GM12878 (cell line): Measurements from ENCODE around the gene NDST4. TPM values are rescaled to one million over a fixed set of nuclear protein-coding genes. Genes with fewer than 3 reads are reported as not detected.

Source experiments
- ATAC-seq: fragments of 200-7000 bp; cut with Tn5 transposase; 3 replicates; pipeline ENCODE4 v1.9.1; 2020; ENCODE audit warnings: mild to moderate bottlenecking, moderate library complexity
- BruUV-seq: library from RNA; stranded (reverse); fragments of 400-500 nt; replicated peaks from 2 replicates; lab custom pipeline; 2021; lab: Mats Ljungman, UMichigan
- CTCF ChIA-PET: fragments of 300-600 bp; sonication (Branson Sonifier 250); formaldehyde crosslinking; extraction: SDS; loops from one replicate; lab custom pipeline; 2021; ENCODE audit warnings: inconsistent platforms; lab: Yijun Ruan, JAX
- POLR2A ChIA-PET: fragments of 350-600 bp; formaldehyde crosslinking; extraction: SDS; loops from one replicate; lab custom pipeline; 2021; ENCODE audit warnings: inconsistent platforms; lab: Charles Lee
- RAD21 ChIA-PET: fragments of 300-600 bp; sonication (Branson Sonifier 250); formaldehyde crosslinking; loops from one replicate; lab custom pipeline; 2023; ENCODE audit warnings: antibody characterized with exemption; ENCODE audit not compliant: unreplicated experiment; lab: Charles Lee
- SMC1A ChIA-PET: fragments of 300-600 bp; sonication (Branson Sonifier 250); formaldehyde crosslinking; loops from one replicate; lab custom pipeline; 2023; ENCODE audit not compliant: unreplicated experiment, uncharacterized antibody; lab: Charles Lee
- DNase-seq: peaks from one replicate; pipeline ENCODE4 v3.0.0-alpha.2; 2011; ENCODE audit warnings: low read depth, low spot score
- FAIRE-seq: peaks from 3 replicates; lab custom pipeline; 2011; peaks lifted over from hg19 to GRCh38; lab: Jason Lieb, UNC
- H2AFZ ChIP-seq: 2 replicates; pipeline ENCODE4 v1.6.0; 2011; ENCODE audit warnings: low read depth, low read length, control low read depth; ENCODE audit not compliant: control insufficient read depth
- H3K27ac ChIP-seq: 2 replicates; pipeline ENCODE4 v1.5.1; 2011; ENCODE audit warnings: control low read depth; ENCODE audit not compliant: control insufficient read depth, insufficient read depth
- H3K27me3 ChIP-seq, 2 experiments: replicated peaks in 1 of 2; 2 replicates each; pipeline versions ENCODE4 v1.6.0 to v1.6.1; 2011; ENCODE audit warnings: low read length in 1 of 2; ENCODE audit not compliant: control insufficient read depth in 2 of 2, insufficient read depth in 2 of 2
- H3K36me3 ChIP-seq, 2 experiments: 2 replicates each; pipeline ENCODE4 v1.5.1; 2011; ENCODE audit warnings: low read length in 1 of 2; ENCODE audit not compliant: control insufficient read depth in 2 of 2, insufficient read depth in 2 of 2
- H3K4me1 ChIP-seq: 2 replicates; pipeline ENCODE4 v1.6.1; 2011; ENCODE audit warnings: mild to moderate bottlenecking, low read length, moderate library complexity, mixed read lengths; ENCODE audit not compliant: control insufficient read depth, insufficient read depth
- H3K4me2 ChIP-seq: 2 replicates; pipeline ENCODE4 v1.6.0; 2011; ENCODE audit warnings: control low read depth; ENCODE audit not compliant: control insufficient read depth, insufficient read depth
- H3K4me3 ChIP-seq: fragments of 200-600 bp; sonication (generic); 2 replicates; pipeline ENCODE4 v1.5.1; 2016
- H3K79me2 ChIP-seq: 2 replicates; pipeline ENCODE4 v1.6.0; 2011; ENCODE audit warnings: low read length; ENCODE audit not compliant: control insufficient read depth, insufficient read depth
- H3K9ac ChIP-seq: 2 replicates; pipeline ENCODE4 v1.8.0; 2011; ENCODE audit warnings: low read length, control low read depth, mixed read lengths; ENCODE audit not compliant: control insufficient read depth, insufficient read depth
- H3K9me3 ChIP-seq: replicated peaks from 3 replicates; pipeline ENCODE4 v1.5.1; 2011; ENCODE audit warnings: mild to moderate bottlenecking, low read length; ENCODE audit not compliant: control insufficient read depth, insufficient read depth
- H4K20me1 ChIP-seq: 2 replicates; pipeline ENCODE4 v1.6.0; 2011; ENCODE audit not compliant: control insufficient read depth, insufficient read depth
- CHD2 ChIP-seq: IDR thresholded peaks from 2 replicates; pipeline ENCODE4 v1.6.1; 2011; ENCODE audit warnings: low read depth, low read length, improper control_type of control experiment, borderline replicate concordance
- EP300 ChIP-seq, 2 experiments: fragments of 150-350 bp in 1 of 2; IDR thresholded peaks; 2 replicates each; pipeline ENCODE4 v1.6.1; 2011 to 2012; ENCODE audit warnings: low read depth in 2 of 2, low read length in 2 of 2, borderline replicate concordance in 1 of 2, improper control_type of control experiment in 1 of 2, inconsistent platforms in 1 of 2; ENCODE audit not compliant: control insufficient read depth in 1 of 2
- LARP7 ChIP-seq: fragments of 450-650 bp; IDR thresholded peaks from 2 replicates; pipeline ENCODE4 v1.6.1; 2017; ENCODE audit warnings: mild to moderate bottlenecking
- MEF2B ChIP-seq: fragments of 450-650 bp; IDR thresholded peaks from 2 replicates; pipeline ENCODE4 v1.6.1; 2018; ENCODE audit warnings: mild to moderate bottlenecking, moderate library complexity; ENCODE audit not compliant: partially characterized antibody, poor library complexity, severe bottlenecking
- PAX8 ChIP-seq: fragments of 450-650 bp; IDR thresholded peaks from 2 replicates; pipeline ENCODE4 v1.6.1; 2017; ENCODE audit warnings: mild to moderate bottlenecking, moderate library complexity
- POLR2A ChIP-seq: IDR thresholded peaks from 2 replicates; pipeline ENCODE4 v1.6.1; 2011; ENCODE audit warnings: low read depth, mild to moderate bottlenecking, low read length
- RAD21 ChIP-seq: IDR thresholded peaks from 2 replicates; pipeline ENCODE4 v1.6.1; 2011; ENCODE audit warnings: mild to moderate bottlenecking, low read depth, low read length, moderate library complexity; ENCODE audit not compliant: insufficient read depth
- RBBP5 ChIP-seq: fragments of 200-600 bp; sonication (generic); conservative IDR thresholded peaks from 2 replicates; pipeline ENCODE4 v1.6.1; 2016
- SMAD5 ChIP-seq: IDR thresholded peaks from 2 replicates; pipeline ENCODE4 v1.6.1; 2016; ENCODE audit warnings: antibody characterized with exemption, low read depth
- SPI1 ChIP-seq: IDR thresholded peaks from 2 replicates; pipeline ENCODE4 v1.6.1; 2011; ENCODE audit warnings: low read depth, mild to moderate bottlenecking, low read length, moderate library complexity, borderline replicate concordance; ENCODE audit not compliant: insufficient read depth
- ZNF384 ChIP-seq: IDR thresholded peaks from 2 replicates; pipeline ENCODE4 v1.6.1; 2012; ENCODE audit warnings: low read depth, mild to moderate bottlenecking, low read length, improper control_type of control experiment, borderline replicate concordance
- WGBS: methylation state at CpG from one replicate; pipeline ENCODE4 v1.1.6; 2016; ENCODE audit warnings: low lambda C conversion rate; ENCODE audit not compliant: insufficient replicate concordance, insufficient coverage; ENCODE audit errors: missing lambda C conversion rate; 5-methylcytosine and 5-hydroxymethylcytosine counted together
- in situ Hi-C: fragments of 300-500 bp; cut with MboI; formaldehyde crosslinking; loops from 9 replicates; pipeline ENCODE4 v1.14.3; 2018; ENCODE audit warnings: mixed read lengths
- intact Hi-C: fragments of 100-400 bp; cut with micrococcal nuclease; formaldehyde crosslinking; loops from one replicate; pipeline ENCODE4 v1.14.2; 2022; ENCODE audit not compliant: unreplicated experiment
- polyA plus RNA-seq, 11 experiments: library from polyadenylated mRNA; depleted of rRNA in 4 of 11; unstranded in 6 of 11; stranded (reverse) in 5 of 11; fragments of >200 nt; fragmentation: Nextera tagmentation in 4 of 11; fragmentation: Illumina TruSeq in 1 of 11; extraction: Ambion mirVana in 4 of 11; extraction: Trizol in 1 of 11; gene quantifications; 1 replicate in 1 of 11; 2 replicates in 10 of 11; pipeline versions ENCODE4 v1.2.1 to v1.2.3, GENCODE V29; 2011 to 2016; ENCODE audit warnings: inconsistent platforms in 2 of 11, missing spikeins in 2 of 11, low read depth in 1 of 11
- total RNA-seq, 4 experiments: library from RNA; depleted of rRNA in 3 of 4; stranded (reverse); fragments of >200 nt in 3 of 4; fragmentation: Illumina TruSeq in 1 of 4; extraction: Trizol in 1 of 4; gene quantifications; 2 replicates each; pipeline versions ENCODE4 v1.2.1 to v1.2.3, GENCODE V29; 2013 to 2021
- TF ChIP-seq, protein P1 (sequence below): IDR thresholded peaks from 2 replicates; pipeline ENCODE4 v1.6.1; 2012; ENCODE audit warnings: low read depth, low read length, improper control_type of control experiment
- TF ChIP-seq, protein P2 (sequence below): IDR thresholded peaks from 2 replicates; pipeline ENCODE4 v1.6.1; 2012; ENCODE audit warnings: low read depth, low read length, improper control_type of control experiment
- TF ChIP-seq, protein P3 (sequence below): fragments of 450-650 bp; formaldehyde crosslinking; IDR thresholded peaks from 2 replicates; pipeline ENCODE4 v1.4.0; 2022; ENCODE audit warnings: mild to moderate bottlenecking, moderate library complexity

Gene NDST4
- total and polyA plus RNA-seq, 10 of the 15 experiments (the other 5 are each of a cell fraction or from before 2014, with no cell fraction given), result 0.04 to 0.11 (median 0.07) TPM; not detected in 6

DNA sequence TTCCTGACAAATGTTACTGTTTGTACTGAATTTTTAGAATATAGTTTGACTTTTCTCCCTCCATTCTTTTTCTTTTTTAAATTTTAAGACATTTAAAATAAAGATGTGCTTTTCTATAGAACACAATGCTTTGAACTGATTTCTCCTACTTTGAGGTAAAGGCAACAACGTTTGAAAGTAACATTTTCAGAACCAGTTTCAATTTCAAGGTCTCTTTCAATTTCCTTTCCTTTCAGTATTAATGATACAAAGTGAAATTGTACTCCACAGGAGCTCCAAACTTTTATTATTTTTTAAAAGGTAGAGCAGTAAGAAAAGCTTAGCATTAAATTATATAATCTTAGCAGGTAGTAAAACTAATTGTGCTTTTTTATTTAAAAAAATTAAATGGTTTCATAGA, 54.9 kb downstream of the NDST4 start:
- in situ Hi-C loops (no loop called here), intact Hi-C loops (no loop called here)
- no peaks in the 10 kb centered on the region for H3K9me3 ChIP-seq
- DNase-seq, result no peak
- no peaks in the 10 kb centered on the region for H3K79me2 ChIP-seq
- ChIA-PET RAD21 (no interaction called here), SMC1A (interaction anchor here (1.1 kb wide), 1 partner anchor 18 kb away, joined by 4 read pairs; no protein-coding TSS in a partner anchor), POLR2A (no interaction called here), CTCF (no interaction called here)
- no peak for FAIRE-seq
- no peak overlapping the region for H3K9ac ChIP-seq
- no peaks in the 10 kb centered on the region for H4K20me1 ChIP-seq
- H3K36me3 ChIP-seq, result no peaks in the 10 kb centered on the region
- no peak for ATAC-seq
- no peak for TF ChIP-seq SPI1
- TF ChIP-seq POLR2A, result no peak
- TF ChIP-seq, protein P1, sequence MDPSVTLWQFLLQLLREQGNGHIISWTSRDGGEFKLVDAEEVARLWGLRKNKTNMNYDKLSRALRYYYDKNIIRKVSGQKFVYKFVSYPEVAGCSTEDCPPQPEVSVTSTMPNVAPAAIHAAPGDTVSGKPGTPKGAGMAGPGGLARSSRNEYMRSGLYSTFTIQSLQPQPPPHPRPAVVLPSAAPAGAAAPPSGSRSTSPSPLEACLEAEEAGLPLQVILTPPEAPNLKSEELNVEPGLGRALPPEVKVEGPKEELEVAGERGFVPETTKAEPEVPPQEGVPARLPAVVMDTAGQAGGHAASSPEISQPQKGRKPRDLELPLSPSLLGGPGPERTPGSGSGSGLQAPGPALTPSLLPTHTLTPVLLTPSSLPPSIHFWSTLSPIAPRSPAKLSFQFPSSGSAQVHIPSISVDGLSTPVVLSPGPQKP, result no peak
- no peak for TF ChIP-seq ZNF384
- TF ChIP-seq, protein P2, sequence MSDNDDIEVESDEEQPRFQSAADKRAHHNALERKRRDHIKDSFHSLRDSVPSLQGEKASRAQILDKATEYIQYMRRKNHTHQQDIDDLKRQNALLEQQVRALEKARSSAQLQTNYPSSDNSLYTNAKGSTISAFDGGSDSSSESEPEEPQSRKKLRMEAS, result no peak
- TF ChIP-seq LARP7, result no peak
- TF ChIP-seq MEF2B, result no peak
- TF ChIP-seq, protein P3, sequence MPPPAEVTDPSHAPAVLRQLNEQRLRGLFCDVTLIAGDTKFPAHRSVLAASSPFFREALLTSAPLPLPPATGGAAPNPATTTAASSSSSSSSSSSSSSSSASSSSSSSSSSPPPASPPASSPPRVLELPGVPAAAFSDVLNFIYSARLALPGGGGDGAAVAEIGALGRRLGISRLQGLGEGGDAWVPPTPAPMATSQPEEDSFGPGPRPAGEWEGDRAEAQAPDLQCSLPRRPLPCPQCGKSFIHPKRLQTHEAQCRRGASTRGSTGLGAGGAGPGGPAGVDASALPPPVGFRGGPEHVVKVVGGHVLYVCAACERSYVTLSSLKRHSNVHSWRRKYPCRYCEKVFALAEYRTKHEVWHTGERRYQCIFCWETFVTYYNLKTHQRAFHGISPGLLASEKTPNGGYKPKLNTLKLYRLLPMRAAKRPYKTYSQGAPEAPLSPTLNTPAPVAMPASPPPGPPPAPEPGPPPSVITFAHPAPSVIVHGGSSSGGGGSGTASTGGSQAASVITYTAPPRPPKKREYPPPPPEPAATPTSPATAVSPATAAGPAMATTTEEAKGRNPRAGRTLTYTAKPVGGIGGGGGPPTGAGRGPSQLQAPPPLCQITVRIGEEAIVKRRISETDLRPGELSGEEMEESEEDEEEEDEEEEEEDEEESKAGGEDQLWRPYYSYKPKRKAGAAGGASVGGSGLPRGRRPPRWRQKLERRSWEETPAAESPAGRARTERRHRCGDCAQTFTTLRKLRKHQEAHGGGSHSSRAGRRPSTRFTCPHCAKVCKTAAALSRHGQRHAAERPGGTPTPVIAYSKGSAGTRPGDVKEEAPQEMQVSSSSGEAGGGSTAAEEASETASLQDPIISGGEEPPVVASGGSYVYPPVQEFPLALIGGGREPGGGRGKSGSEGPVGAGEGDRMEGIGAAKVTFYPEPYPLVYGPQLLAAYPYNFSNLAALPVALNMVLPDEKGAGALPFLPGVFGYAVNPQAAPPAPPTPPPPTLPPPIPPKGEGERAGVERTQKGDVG (CRISPR knock-in tag), result no peak
- no peak for TF ChIP-seq EP300 (IDR thresholded peaks at IDR 0.05; ENCODE audit: borderline replicate concordance in 1 of 2, control insufficient read depth in 1 of 2, low read depth in 2 of 2, low read length in 2 of 2)
- no peak for TF ChIP-seq RAD21
- TF ChIP-seq RBBP5, result no peak
- no peak for TF ChIP-seq CHD2
- TF ChIP-seq PAX8, result no peak
- TF ChIP-seq SMAD5, result no peak
- H3K4me1 ChIP-seq, result no peaks in the 10 kb centered on the region
- H3K27me3 ChIP-seq, result peaks cover 0 to 2% of the 10 kb centered on the region in 2 experiments; a peak in 1 of 4 replicates
- H3K4me3 ChIP-seq, result no peak overlapping the region
- 0% methylated on average over 1 of the region's 1 CpG for WGBS
- no peak overlapping the region for H3K4me2 ChIP-seq
- no peak overlapping the region for H3K27ac ChIP-seq
- H2AFZ ChIP-seq, result no peak overlapping the region
- BruUV-seq, result no TSS peak
